Liver (tissue), 9 donors: ENCODE measurements around the gene SNAPC1. TPM values are rescaled to one million over a fixed set of nuclear protein-coding genes. Genes with fewer than 3 reads are reported as not detected.

Experiments
- DNase-seq: peaks from one replicate; pipeline ENCODE4 v3.0.0-alpha.2; 2017; ENCODE audit warnings: low spot score
- H3K27ac ChIP-seq, 2 donors: one replicate each; pipeline ENCODE4 v1.7.0; 2013; ENCODE audit warnings: inconsistent platforms in 2 of 2, low read length in 2 of 2, control low read depth in 1 of 2, low read depth in 1 of 2, mild to moderate bottlenecking in 1 of 2
- H3K27me3 ChIP-seq, 4 donors: one replicate each; pipeline versions ENCODE4 v1.6.1 to v1.7.0; 2013; ENCODE audit warnings: low read length in 3 of 4, inconsistent platforms in 1 of 4, mild to moderate bottlenecking in 1 of 4, moderate library complexity in 1 of 4; ENCODE audit not compliant: control insufficient read depth in 4 of 4, insufficient read depth in 4 of 4
- H3K36me3 ChIP-seq, 4 donors: one replicate each; pipeline versions ENCODE4 v1.6.1 to v1.7.0; 2013; ENCODE audit warnings: low read length in 3 of 4, mild to moderate bottlenecking in 3 of 4, low read depth in 1 of 4, moderate library complexity in 1 of 4; ENCODE audit not compliant: control insufficient read depth in 4 of 4, insufficient read depth in 3 of 4
- H3K4me1 ChIP-seq, 4 donors: one replicate each; pipeline versions ENCODE4 v1.6.1 to v1.7.0; 2013; ENCODE audit warnings: low read length in 3 of 4, mild to moderate bottlenecking in 3 of 4, moderate library complexity in 1 of 4; ENCODE audit not compliant: control insufficient read depth in 4 of 4, insufficient read depth in 4 of 4
- H3K4me3 ChIP-seq, 3 donors: one replicate each; pipeline versions ENCODE4 v1.6.1 to v1.7.0; 2013; ENCODE audit warnings: low read length in 3 of 3, control low read depth in 1 of 3, low read depth in 1 of 3, mild to moderate bottlenecking in 1 of 3
- H3K9ac ChIP-seq, 2 donors: one replicate each; pipeline ENCODE4 v1.7.0; 2013; ENCODE audit warnings: low read length in 2 of 2, mild to moderate bottlenecking in 2 of 2, moderate library complexity in 2 of 2, control low read depth in 1 of 2, low read depth in 1 of 2
- H3K9me3 ChIP-seq, 4 donors: one replicate each; pipeline versions ENCODE4 v1.6.1 to v1.7.0; 2013; ENCODE audit warnings: low read length in 3 of 4; ENCODE audit not compliant: control insufficient read depth in 4 of 4
- ATF3 ChIP-seq: IDR thresholded peaks from 2 replicates; pipeline ENCODE4 v1.6.1; 2016; ENCODE audit warnings: antibody characterized with exemption
- FOXA1 ChIP-seq: IDR thresholded peaks from 2 replicates; pipeline ENCODE4 v1.6.1; 2016; ENCODE audit warnings: antibody characterized with exemption
- GABPA ChIP-seq, 2 donors: IDR thresholded peaks in 1 of 2; conservative IDR thresholded peaks in 1 of 2; 2 replicates each; pipeline ENCODE4 v1.6.1; 2016; ENCODE audit warnings: antibody characterized with exemption in 2 of 2, mild to moderate bottlenecking in 1 of 2, moderate library complexity in 1 of 2
- HNF4A ChIP-seq, 2 donors: conservative IDR thresholded peaks; 2 replicates each; pipeline ENCODE4 v1.6.1; 2016; ENCODE audit warnings: antibody characterized with exemption in 2 of 2, mild to moderate bottlenecking in 2 of 2
- HNF4G ChIP-seq: IDR thresholded peaks from 2 replicates; pipeline ENCODE4 v1.6.1; 2016; ENCODE audit warnings: antibody characterized with exemption
- JUND ChIP-seq, 2 donors: IDR thresholded peaks; 2 replicates each; pipeline ENCODE4 v1.6.1; 2016; ENCODE audit warnings: antibody characterized with exemption in 2 of 2
- RAD21 ChIP-seq, 2 donors: IDR thresholded peaks; 2 replicates each; pipeline ENCODE4 v1.6.1; 2016; ENCODE audit warnings: antibody characterized with exemption in 2 of 2, mild to moderate bottlenecking in 2 of 2
- REST ChIP-seq: IDR thresholded peaks from 2 replicates; pipeline ENCODE4 v1.6.1; 2016; ENCODE audit warnings: antibody characterized with exemption, mild to moderate bottlenecking
- RXRA ChIP-seq, 2 donors: IDR thresholded peaks; 2 replicates each; pipeline ENCODE4 v1.6.1; 2017 to 2018; ENCODE audit warnings: antibody characterized with exemption in 2 of 2, mild to moderate bottlenecking in 1 of 2
- SP1 ChIP-seq: IDR thresholded peaks from 2 replicates; pipeline ENCODE4 v1.6.1; 2018; ENCODE audit warnings: antibody characterized with exemption, mild to moderate bottlenecking
- TAF1 ChIP-seq: conservative IDR thresholded peaks from 2 replicates; pipeline ENCODE4 v1.6.1; 2016; ENCODE audit warnings: antibody characterized with exemption, mild to moderate bottlenecking
- YY1 ChIP-seq: IDR thresholded peaks from 2 replicates; pipeline ENCODE4 v1.6.1; 2016; ENCODE audit warnings: antibody characterized with exemption, mild to moderate bottlenecking
- WGBS: extraction: QIAGEN DNeasy Blood & Tissue Kit; methylation state at CpG from one replicate; pipeline ENCODE4 v1.1.7; 2013; 5-methylcytosine and 5-hydroxymethylcytosine counted together
- polyA plus RNA-seq, 2 donors: library from polyadenylated mRNA; stranded (reverse) in 1 of 2; unstranded in 1 of 2; fragments of 200-250 nt in 1 of 2; fragments of >200 nt in 1 of 2; fragmentation: Nextera tagmentation in 1 of 2; extraction: Ambion mirVana in 1 of 2; gene quantifications; one replicate each; pipeline versions ENCODE4 v1.2.1 to v1.2.3, GENCODE V29; 2013 to 2015
- total RNA-seq, 2 donors: library from RNA; depleted of rRNA; stranded (reverse); fragments of >200 nt; gene quantifications; one replicate each; pipeline ENCODE4 v1.2.3, GENCODE V29; 2014
- TF ChIP-seq, protein P1 (sequence below): fragments of 150-350 bp; IDR thresholded peaks from 2 replicates; pipeline ENCODE4 v1.5.1; 2017; ENCODE audit warnings: improper control_type of control experiment, low read depth, low read length; ENCODE audit not compliant: missing input control
- TF ChIP-seq, protein P2 (sequence below): IDR thresholded peaks from 2 replicates; pipeline ENCODE4 v1.6.1; 2016; ENCODE audit warnings: antibody characterized with exemption
- donor health status: healthy.
- donor health status: healthy.
- donor health status: healthy.
- donor health status: healthy.
- donor health status: healthy.

Gene SNAPC1
- total and polyA plus RNA-seq, 4 donors: 1.2 to 2.3 (median 1.7) TPM

DNA sequence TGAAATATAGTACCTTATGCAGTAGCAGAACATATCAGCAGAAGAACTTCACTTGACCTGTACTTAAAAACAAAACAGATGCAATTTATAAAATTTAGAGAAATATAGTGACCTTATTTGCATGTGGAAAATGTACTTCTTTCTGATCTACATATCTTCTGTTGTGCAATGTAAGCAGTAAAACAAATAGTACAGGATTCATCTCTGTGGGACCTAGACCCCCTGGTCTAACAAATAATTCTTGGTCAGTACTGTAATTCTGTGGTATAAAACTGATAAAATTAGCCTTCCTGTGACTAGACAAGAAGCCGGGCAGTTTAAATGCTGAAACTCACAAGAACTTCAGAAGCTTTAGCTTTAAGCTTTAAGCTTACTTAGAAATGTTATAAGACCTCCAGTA is 45.3 kb upstream of the SNAPC1 start:
- H3K27me3 ChIP-seq: no peaks in the 10 kb centered on the region
- TF ChIP-seq FOXA1 (no peak), GABPA (IDR thresholded peaks at IDR 0.05 in 1 of 2, conservative IDR thresholded peaks at IDR 0.05 in 1 of 2) (no peak), RAD21 (IDR thresholded peaks at IDR 0.05) (no peak), REST (no peak), HNF4G (no peak), JUND (IDR thresholded peaks at IDR 0.05) (no peak), SP1 (no peak), HNF4A (conservative IDR thresholded peaks at IDR 0.05) (no peak), TAF1 (no peak)
- H3K36me3 ChIP-seq: peaks cover under 1 to 4% (median 3%) of the 10 kb centered on the region in 4 donors
- H3K9me3 ChIP-seq: no peaks in the 10 kb centered on the region
- 68% methylated on average over 1 of the region's 1 CpG for WGBS
- no peak overlapping the region for H3K9ac ChIP-seq
- H3K4me3 ChIP-seq: no peak overlapping the region
- H3K4me1 ChIP-seq: peaks cover 8 to 34% (median 30%) of the 10 kb centered on the region in 4 donors
- no peak overlapping the region for H3K27ac ChIP-seq
- DNase-seq: no peak

DNA sequence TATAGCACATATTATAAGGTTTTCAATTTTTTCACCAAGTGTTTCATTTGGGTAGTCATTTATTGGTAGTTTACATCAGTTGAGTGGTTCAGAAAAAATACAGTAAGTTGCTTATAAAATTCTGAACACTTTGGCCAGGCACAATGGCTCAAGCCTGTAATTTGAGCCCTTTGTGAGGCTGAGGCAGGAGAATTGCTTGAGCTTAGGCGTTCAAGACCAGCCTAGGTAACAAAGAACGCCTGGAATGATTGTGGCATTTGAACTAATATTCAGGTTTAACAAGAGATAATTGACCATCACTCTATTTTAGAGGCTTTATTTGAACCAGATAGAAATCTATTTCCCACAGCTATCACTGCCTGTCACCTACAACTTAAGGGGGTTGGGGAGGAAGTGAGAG is 44.2 kb upstream of the SNAPC1 start:
- TF ChIP-seq, protein P1, sequence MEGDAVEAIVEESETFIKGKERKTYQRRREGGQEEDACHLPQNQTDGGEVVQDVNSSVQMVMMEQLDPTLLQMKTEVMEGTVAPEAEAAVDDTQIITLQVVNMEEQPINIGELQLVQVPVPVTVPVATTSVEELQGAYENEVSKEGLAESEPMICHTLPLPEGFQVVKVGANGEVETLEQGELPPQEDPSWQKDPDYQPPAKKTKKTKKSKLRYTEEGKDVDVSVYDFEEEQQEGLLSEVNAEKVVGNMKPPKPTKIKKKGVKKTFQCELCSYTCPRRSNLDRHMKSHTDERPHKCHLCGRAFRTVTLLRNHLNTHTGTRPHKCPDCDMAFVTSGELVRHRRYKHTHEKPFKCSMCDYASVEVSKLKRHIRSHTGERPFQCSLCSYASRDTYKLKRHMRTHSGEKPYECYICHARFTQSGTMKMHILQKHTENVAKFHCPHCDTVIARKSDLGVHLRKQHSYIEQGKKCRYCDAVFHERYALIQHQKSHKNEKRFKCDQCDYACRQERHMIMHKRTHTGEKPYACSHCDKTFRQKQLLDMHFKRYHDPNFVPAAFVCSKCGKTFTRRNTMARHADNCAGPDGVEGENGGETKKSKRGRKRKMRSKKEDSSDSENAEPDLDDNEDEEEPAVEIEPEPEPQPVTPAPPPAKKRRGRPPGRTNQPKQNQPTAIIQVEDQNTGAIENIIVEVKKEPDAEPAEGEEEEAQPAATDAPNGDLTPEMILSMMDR: no peak
- Histone ChIP-seq H3K27ac (no peak overlapping the region), H3K4me3 (no peak overlapping the region), H3K27me3 (no peaks in the 10 kb centered on the region), H3K9me3 (no peaks in the 10 kb centered on the region), H3K4me1 (peaks cover 5 to 27% (median 24%) of the 10 kb centered on the region in 4 donors), H3K36me3 (peaks cover 2 to 9% (median 5%) of the 10 kb centered on the region in 4 donors), H3K9ac (no peak overlapping the region)
- no peak for DNase-seq
- 93% methylated on average over 2 of the region's 2 CpGs for WGBS

DNA sequence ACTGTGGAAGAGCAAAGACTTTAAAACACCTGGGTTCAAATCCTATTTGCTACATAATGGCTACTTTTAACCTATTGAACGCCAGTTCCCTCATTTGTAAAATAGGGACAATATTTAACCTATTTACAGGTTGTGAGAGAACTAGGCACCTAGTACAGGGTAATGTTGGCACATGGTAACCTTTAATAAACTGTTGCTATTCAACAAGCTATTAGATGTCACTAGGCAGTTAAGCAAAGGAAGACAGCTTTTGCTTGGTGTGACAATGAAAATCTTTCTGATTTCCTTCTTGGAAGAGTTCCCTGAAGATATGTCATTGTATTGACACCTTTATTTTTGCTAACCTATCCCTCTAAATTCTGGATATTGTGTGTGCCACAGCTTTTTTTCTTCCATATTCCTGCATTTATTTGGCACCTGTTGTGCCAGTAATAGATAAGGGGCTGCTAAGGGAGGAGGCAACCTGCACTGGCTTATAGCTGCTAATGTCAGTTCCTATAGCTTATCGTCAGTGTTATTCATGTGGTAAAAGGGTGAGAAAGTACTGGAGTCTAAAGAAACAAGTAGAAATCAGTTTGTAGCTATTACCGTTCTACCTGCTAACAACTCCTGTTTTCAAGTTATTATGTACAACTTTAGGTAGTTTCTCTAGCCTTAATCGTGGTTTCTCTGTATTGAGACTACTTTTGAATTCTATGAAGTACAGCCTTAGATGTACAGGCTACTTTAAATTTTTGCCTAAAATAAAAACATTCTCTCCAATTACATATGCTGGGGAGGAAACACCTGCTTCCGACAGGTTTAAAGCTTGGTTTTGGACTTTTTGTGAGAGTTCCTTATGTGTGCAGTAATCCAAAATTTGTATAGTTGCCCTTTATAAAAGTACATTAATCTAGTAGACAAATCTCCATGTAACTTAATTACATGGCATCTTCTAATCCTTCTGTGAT is 42.6 kb upstream of the SNAPC1 start:
- H3K36me3 ChIP-seq: peaks cover 2 to 13% (median 10%) of the 10 kb centered on the region in 4 donors
- H3K27me3 ChIP-seq: no peaks in the 10 kb centered on the region
- WGBS: 78% methylated on average over 5 of the region's 5 CpGs
- H3K27ac ChIP-seq: peak overlapping the region in 1 of 2 donors; percentile 2
- H3K9me3 ChIP-seq: no peaks in the 10 kb centered on the region
- no peak overlapping the region for H3K4me3 ChIP-seq
- no peak overlapping the region for H3K9ac ChIP-seq
- H3K4me1 ChIP-seq: peaks cover 2 to 15% (median 14%) of the 10 kb centered on the region in 4 donors
- no peak for DNase-seq
- TF ChIP-seq ATF3: no peak
- no peak for TF ChIP-seq HNF4G
- TF ChIP-seq RAD21 (IDR thresholded peaks at IDR 0.05): no peak
- TF ChIP-seq, protein P2, sequence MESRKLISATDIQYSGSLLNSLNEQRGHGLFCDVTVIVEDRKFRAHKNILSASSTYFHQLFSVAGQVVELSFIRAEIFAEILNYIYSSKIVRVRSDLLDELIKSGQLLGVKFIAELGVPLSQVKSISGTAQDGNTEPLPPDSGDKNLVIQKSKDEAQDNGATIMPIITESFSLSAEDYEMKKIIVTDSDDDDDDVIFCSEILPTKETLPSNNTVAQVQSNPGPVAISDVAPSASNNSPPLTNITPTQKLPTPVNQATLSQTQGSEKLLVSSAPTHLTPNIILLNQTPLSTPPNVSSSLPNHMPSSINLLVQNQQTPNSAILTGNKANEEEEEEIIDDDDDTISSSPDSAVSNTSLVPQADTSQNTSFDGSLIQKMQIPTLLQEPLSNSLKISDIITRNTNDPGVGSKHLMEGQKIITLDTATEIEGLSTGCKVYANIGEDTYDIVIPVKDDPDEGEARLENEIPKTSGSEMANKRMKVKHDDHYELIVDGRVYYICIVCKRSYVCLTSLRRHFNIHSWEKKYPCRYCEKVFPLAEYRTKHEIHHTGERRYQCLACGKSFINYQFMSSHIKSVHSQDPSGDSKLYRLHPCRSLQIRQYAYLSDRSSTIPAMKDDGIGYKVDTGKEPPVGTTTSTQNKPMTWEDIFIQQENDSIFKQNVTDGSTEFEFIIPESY: no peak
- no peak for TF ChIP-seq SP1
- no peak for TF ChIP-seq RXRA (IDR thresholded peaks at IDR 0.05)
- no peak for TF ChIP-seq GABPA (IDR thresholded peaks at IDR 0.05 in 1 of 2, conservative IDR thresholded peaks at IDR 0.05 in 1 of 2)
- TF ChIP-seq FOXA1: no peak
- TF ChIP-seq YY1: no peak
- TF ChIP-seq HNF4A (conservative IDR thresholded peaks at IDR 0.05): no peak
- no peak for TF ChIP-seq REST
